ENCODE data around the gene TUSC1.

TUSC1 gene

DNA sequence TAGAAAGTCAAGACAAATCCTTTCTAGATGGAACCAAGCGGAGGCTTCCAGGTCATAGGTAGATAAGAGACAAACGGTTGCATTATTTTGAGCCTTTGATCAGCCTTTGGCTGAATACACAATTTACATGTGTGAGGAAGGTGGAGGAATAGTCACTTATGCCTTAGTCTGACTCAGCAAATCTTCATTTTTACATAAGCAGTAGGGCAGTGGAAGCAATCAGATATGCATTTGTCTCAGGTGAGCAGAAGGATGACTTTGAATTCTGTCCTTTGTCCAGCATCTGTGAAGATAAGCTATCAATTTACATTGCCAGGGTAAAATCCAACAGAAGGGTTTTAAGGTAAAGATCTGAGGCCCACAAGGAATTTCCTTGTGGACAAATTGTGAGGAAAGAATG, 23.8 kb downstream of the TUSC1 start:
- no peak overlapping the region for H3K27ac Mint-ChIP-seq
- H3K27me3 Mint-ChIP-seq (ENCODE audit: low read depth, poor library complexity) = no peaks in the 10 kb centered on the region
- H3K4me3 Mint-ChIP-seq = no peak overlapping the region
- TF ChIP-seq, protein P1, sequence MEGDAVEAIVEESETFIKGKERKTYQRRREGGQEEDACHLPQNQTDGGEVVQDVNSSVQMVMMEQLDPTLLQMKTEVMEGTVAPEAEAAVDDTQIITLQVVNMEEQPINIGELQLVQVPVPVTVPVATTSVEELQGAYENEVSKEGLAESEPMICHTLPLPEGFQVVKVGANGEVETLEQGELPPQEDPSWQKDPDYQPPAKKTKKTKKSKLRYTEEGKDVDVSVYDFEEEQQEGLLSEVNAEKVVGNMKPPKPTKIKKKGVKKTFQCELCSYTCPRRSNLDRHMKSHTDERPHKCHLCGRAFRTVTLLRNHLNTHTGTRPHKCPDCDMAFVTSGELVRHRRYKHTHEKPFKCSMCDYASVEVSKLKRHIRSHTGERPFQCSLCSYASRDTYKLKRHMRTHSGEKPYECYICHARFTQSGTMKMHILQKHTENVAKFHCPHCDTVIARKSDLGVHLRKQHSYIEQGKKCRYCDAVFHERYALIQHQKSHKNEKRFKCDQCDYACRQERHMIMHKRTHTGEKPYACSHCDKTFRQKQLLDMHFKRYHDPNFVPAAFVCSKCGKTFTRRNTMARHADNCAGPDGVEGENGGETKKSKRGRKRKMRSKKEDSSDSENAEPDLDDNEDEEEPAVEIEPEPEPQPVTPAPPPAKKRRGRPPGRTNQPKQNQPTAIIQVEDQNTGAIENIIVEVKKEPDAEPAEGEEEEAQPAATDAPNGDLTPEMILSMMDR (IDR thresholded peaks at IDR 0.05) = no peak
- peaks cover 15% of the 10 kb centered on the region for H3K9me3 Mint-ChIP-seq
- DNase-seq = no peak
- no peaks in the 10 kb centered on the region for H3K36me3 Mint-ChIP-seq (ENCODE audit: low read depth)
- peaks cover 17% of the 10 kb centered on the region for H3K4me1 Mint-ChIP-seq

DNA sequence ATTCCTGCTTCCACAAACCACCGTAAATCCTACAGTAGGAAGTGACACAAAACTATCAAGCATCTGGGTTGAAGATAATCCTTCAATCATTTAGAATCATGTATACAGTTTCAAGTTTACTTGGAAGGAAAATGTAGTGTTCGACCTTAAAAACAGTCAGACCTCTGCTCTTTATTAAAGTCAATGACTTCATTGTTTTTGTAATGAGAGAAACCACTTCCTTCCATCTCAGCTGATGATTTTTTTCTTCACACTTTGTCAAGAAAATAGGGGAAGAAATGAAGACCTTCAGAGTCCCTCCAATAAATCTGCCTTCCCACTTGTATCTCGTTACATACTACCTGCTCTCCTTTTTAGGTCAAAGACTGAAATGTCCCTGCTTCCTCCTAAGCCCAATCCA, 30.1 kb downstream of the TUSC1 start:
- H3K4me1 Mint-ChIP-seq = peaks cover 7% of the 10 kb centered on the region
- TF ChIP-seq, protein P1 (IDR thresholded peaks at IDR 0.05) = no peak
- H3K9me3 Mint-ChIP-seq = no peaks in the 10 kb centered on the region
- no peak for DNase-seq
- H3K4me3 Mint-ChIP-seq = no peak overlapping the region
- no peaks in the 10 kb centered on the region for H3K27me3 Mint-ChIP-seq (ENCODE audit: low read depth, poor library complexity)
- H3K27ac Mint-ChIP-seq = no peak overlapping the region
- no peaks in the 10 kb centered on the region for H3K36me3 Mint-ChIP-seq (ENCODE audit: low read depth)

DNA sequence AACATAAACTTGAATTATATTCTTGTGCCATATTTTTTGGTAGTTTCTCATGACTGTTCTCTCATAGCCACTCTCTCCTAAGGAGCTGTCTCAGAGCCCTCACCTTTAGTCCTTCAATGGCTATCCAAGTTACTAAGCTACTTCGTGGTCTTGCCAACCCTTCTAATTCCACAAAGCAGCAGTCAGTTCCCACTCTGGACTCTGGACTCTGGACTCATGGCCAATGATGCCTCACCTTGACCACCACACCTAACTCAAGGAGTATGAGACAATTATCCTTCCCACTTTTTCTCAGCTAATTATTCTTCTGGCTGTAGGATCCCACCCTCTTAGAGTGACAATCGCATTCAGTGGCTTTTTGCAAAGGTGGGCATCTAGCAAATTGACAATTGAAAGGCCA, 42.2 kb downstream of the TUSC1 start:
- no peak overlapping the region for H3K27ac Mint-ChIP-seq
- H3K4me1 Mint-ChIP-seq = no peaks in the 10 kb centered on the region
- no peak overlapping the region for H3K4me3 Mint-ChIP-seq
- H3K27me3 Mint-ChIP-seq (ENCODE audit: low read depth, poor library complexity) = no peaks in the 10 kb centered on the region
- TF ChIP-seq, protein P1 (IDR thresholded peaks at IDR 0.05) = no peak
- DNase-seq = no peak
- no peaks in the 10 kb centered on the region for H3K36me3 Mint-ChIP-seq (ENCODE audit: low read depth)
- H3K9me3 Mint-ChIP-seq = no peaks in the 10 kb centered on the region

DNA sequence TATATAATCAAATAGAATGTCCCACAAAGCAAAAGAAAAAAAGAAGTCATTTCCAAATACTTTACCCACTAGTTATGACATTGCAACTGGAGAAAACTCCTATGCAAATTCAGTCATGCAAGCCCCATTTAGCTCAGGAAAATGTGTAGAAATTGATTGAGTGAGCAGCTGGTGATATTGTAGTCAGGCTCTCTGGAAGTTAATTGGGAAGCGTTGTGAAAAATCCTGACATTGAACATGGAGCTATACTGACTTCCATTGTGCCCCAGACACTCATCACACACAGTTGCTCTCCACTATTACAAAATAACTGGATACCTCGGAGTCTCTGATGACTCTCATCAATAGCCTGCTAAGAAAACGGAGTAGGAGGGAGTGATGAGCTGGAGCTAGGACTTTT, 49.0 kb downstream of the TUSC1 start:
- H3K27me3 Mint-ChIP-seq (ENCODE audit: low read depth, poor library complexity) = no peaks in the 10 kb centered on the region
- TF ChIP-seq, protein P1 (IDR thresholded peaks at IDR 0.05) = no peak
- H3K4me3 Mint-ChIP-seq = no peak overlapping the region
- H3K27ac Mint-ChIP-seq = no peak overlapping the region
- no peaks in the 10 kb centered on the region for H3K9me3 Mint-ChIP-seq
- H3K36me3 Mint-ChIP-seq (ENCODE audit: low read depth) = no peaks in the 10 kb centered on the region
- DNase-seq = no peak
- H3K4me1 Mint-ChIP-seq = no peaks in the 10 kb centered on the region

All from nephron progenitor cell (in vitro differentiated cells).